HG03575 (cell line): ENCODE results near the gene FAM25G.
"Not testable (repeated sequence)": the region's sequence is repeated elsewhere in the genome, so short reads cannot be mapped to it uniquely, and the experiment has no call there.

Source experiments
- ATAC-seq: cut with Tn5 transposase; IDR thresholded peaks from one replicate; pipeline ENCODE4 v1.9.1; 2021; ENCODE audit not compliant: unreplicated experiment, insufficient number of reproducible peaks, low FRiP score; ENCODE audit errors: extremely low read depth

FAM25G gene

DNA sequence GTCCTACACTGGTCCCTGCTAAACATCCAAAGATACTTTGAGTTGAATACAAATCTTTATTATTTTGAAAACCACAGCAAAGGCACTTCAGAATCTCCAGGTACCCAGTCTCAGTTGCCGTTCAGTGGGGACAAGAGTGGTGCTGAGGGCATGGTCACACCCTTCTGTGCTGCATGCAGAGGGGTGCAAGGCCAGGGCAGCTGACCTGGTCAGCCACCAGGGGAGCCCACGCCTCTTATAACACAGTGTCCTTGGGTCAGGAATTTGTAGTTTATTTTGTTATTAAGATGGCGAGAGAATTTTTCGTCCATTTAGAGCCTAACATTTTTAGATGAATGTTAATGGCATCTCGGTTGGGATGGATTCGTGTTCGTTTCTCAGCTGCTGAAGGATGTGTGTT lies 23.5 kb downstream of the FAM25G start:
- not testable (repeated sequence) for ATAC-seq

DNA sequence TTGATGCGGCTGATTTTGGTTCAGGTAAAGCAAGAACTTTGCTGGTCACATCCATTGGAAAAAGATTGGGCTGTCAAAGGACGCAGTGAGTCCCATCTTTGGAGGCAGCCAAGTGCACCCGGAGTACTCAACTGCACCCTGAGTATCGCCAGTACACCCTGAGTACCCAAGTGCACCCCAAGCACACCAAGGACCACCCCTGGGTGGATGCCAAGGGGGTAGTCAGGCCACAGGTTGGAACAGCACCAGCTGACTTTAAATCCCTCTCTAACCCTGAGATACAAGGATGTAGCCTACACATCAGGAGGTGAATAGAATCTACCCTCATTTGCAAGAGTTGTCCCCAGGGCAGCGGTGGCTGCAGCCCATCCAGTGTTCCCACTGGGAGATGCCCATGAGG lies 24.0 kb downstream of the FAM25G start:
- not testable (repeated sequence) for ATAC-seq

DNA sequence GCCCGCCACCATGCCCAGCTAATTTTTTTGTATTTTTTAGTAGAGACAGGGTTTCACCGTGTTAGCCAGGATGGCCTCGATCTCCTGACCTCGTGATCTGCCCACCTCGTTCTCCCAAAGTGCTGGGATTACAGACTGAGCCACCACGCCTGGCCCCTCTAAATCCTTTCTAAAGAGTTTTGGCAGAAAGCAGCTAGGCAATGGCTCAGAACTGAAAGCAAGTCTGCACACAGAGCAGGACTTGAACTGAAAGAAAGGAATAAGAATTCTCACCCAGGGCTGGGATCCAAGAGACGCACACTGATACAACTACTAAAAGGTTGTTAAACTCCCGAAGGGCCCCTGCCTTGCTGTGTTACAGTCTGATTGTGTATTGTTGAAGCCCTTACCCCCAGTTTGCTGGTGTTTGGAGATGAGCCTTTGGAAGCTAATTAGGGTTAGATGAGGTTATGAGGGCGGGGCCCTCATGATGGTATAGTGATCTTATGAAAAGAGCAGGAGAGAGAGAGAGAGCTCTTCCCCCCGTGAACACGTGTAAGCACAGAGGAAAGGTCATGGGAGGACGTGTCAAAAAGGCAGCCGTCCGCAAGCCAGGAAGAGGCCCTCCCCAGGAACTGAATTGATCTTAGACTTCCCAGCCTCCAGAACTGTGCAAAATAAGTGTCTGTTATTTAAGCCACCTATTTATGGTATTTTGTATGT lies 26.1 kb downstream of the FAM25G start:
- not testable (repeated sequence) for ATAC-seq

DNA sequence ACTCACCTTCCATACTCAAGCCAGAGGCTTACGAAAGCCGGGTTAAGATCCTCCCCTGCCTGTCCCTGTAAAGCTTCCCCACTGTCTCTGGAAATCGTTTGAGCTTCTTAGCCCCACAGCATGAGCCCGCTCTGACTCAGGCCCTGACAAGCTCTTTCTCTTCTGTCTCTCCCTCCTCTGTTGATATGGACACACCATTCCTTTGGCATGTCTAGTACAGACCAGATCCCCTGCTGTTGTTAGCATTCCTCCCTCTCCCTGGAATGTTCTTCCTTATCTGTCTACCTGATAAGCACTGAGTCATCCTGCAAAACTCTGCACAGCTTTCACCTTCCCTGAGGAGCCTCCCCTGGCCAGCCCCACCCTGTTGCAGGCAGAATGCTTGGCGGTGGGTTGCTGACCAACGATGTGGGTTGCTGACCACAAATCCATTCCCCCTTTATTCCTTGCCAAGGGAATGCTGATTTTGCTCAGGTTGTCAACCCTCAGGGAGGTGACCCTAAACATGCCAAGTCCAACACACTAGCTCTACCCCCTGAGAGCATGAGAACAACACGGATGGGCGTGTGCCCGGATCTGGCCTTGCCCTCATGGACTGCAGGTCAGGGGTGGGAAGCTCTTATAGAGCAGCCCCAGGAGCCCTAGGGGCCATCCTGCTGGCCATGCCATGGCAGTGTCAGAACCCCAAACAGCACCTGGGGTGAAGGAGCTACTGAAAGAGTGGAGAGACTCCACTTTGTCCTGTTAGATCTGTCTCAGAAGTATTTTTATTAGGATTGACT lies 28.7 kb downstream of the FAM25G start:
- ATAC-seq: not testable (repeated sequence)

DNA sequence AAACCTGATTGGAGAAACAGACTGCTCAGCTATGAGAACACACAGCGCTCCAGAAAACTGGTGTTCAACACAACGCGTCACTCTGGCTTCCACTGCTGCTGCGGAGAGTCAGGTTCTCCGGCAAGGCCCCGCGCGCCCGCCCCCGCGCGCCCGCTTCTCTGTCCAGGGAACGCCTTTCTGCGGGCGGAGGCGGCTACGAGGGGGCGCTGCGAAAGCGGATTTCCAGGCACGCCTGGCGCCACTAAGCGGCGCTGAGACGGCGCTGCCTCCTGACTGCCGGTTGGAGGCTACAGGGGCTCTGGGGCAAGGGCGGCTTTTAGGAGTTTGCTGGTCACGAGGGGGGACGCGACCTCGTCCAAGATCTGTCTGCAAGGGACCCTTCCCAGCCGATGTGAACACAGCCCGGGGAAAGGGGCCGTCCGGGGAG lies 30.2 kb downstream of the FAM25G start:
- ATAC-seq: not testable (repeated sequence)

DNA sequence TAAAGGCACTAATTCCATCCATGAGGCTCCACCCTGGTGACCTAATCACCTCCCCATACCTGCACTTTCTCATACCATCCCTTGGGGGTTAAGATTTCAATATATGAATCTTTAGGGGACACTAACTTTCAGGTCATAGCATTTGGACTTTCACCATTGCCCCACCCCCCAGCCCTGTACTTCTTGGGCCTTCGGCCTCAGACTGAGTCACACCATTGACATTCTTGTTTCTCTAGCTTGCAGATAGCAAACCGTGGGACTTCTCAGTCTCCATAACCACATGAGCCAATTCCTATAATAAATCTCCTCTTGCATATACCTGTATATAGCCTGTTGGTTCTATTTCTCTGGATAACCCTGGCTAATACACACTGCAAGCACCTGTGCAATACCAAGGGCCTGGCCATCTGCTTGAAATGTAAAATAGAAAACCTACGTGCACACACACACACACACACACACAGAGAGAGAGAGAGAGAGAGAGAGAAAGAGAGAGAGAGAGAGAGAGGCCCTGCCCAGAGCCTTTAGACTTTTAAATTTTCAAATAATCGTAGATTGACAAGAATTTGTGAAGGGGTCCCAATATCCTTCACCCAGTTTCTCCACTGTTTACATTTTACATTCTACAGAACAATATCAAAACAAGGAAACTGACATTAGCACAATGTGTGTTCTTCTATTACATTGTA lies 32.9 kb downstream of the FAM25G start:
- ATAC-seq: no peak

DNA sequence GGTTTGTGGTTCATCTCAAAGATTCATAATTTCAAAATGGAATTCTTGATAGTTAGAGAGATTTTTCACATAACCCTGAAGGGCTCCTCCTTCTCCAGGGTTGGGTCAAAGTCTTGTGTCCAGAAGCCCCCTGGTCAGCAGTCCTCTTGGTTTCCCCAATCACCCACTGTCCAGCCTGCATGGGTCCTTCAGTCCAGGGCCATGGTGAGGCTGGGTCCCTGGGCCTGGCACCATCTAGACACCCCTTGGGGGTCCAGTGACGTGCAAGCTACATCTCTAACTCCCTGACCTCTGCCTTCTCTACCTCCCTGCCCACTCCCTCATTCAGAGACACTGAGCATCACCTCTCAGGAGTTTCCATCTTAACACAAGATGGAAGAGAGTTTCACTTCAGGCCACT lies 33.7 kb downstream of the FAM25G start:
- no peak for ATAC-seq

DNA sequence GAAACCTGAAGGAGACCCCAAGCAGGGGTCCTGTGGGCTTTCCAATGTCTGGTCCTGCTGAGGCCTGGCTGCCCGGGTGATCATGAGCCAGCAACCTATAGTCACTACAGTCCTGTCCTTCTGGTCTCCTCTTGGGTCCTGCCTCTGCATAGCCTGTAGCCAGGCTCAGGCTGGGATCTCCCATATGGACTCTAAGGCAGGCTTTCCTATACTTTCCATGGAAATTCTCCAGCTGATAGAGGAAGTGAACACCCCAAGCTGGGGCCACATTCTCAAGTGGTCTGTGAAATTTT lies 34.0 kb downstream of the FAM25G start:
- no peak for ATAC-seq

DNA sequence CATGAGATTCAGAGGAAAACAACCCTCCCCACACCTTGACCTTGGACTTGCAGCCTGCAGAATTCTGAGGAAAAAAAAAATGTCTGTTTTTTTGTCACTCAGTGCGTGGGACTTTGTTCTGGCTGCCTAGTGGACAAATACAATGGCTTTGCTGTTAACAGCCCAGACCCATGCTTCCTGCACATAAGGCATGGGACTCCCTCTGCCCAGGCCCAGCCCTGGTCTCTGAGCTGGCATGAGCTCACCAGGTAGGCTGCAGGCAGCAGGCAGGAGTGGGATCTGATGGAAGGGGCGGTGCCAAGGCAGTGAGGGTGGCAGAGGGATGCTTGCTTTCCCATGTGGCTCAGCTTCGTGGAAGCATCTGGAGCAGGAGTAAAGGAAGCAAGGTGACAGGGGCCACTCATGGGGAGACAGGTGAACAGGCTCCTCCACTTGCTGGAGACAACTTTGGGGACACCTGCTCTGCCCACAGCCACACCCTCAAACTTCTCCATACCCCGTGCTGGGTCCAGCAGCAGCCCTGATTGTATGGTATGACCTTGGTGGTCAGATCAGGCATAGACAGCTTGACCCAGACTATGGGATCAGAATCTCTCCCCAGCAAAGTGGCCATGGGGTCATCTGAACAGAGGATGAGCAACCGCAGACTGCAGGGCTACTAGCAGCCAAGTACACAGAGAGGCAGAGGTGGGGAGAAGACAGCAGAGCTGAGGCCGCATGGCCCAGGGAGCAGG lies 34.5 kb downstream of the FAM25G start:
- ATAC-seq: no peak

DNA sequence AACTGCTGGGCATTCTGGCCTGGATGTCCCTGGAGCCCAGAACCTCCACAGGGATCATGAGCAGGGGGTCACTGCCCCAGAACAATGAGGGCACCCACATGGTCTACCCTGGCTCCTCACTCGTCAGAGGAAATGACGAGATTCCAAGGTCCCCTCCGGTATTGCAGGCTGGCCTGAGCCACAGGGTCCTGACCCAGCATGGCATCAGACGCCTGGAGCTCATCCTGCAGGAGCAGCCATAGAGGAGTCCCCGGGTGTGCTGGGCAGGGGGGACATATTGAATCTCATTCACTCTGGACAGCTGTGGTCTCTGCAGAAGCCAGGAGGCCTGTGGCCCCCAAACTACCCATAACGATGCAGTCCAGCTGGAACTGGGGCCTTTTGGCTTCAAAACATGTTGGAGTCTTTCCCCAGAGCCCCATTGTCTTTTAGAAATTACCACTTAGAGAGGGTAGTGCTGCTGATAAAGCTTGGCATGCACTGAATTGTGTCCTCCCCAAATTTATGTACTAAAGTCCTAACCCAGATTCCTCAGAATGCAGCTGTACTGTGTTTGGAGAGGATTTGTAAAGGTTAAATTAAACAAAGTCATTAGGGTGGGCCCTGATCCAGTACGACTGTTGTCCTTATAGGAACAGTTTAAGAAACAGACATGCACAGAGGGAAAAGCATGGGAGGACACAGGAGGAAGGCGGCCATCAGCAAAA lies 35.3 kb downstream of the FAM25G start:
- no peak for ATAC-seq

DNA sequence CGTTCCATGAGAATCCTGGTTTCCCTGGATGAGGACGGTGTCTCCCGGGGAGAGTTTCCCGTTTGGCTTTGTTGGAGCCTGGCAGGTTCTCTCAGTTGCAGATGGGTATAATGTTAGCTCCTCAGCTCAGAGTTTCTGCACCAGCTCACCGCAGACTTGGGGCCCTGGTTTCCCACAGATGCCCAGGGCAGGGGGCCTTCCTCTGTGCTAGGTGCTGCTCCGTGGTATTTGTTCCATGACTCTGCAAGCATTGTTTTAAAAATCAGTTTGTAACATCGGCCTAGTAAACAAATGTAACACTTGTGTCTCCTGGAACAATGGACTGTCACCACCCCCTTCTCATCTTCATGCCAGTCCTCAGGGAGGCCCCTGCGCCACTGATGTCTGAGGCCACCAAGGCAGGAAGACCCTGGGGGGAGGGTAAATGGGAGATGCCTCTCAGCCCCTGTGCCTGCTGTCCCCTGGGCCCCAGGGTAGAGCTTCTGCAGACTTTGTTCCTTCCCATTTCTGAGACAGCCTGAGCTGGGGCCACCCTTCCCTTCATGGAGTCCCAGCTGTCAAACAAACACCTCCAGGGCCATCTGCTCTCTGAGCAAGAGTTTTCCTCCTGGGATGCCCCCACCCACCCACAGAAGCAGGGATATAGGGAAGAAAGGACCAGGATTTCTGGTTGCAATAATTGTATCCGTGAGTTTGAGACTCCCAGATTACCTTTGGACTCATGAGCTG lies 36.0 kb downstream of the FAM25G start:
- not testable (repeated sequence) for ATAC-seq

DNA sequence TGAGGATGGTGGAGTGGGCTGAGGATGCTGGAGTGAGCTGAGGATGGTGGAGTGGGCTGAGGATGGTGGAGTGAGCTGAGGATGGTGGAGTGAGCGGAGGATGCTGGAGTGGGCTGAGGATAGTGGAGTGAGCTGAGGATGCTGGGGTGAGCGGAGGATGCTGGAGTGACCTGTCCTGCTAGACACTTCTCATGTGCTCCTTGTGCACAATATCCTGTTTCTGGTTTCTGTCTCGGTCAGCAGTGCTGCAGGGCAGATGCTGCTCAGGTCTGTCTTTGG lies 36.8 kb downstream of the FAM25G start:
- no peak for ATAC-seq

DNA sequence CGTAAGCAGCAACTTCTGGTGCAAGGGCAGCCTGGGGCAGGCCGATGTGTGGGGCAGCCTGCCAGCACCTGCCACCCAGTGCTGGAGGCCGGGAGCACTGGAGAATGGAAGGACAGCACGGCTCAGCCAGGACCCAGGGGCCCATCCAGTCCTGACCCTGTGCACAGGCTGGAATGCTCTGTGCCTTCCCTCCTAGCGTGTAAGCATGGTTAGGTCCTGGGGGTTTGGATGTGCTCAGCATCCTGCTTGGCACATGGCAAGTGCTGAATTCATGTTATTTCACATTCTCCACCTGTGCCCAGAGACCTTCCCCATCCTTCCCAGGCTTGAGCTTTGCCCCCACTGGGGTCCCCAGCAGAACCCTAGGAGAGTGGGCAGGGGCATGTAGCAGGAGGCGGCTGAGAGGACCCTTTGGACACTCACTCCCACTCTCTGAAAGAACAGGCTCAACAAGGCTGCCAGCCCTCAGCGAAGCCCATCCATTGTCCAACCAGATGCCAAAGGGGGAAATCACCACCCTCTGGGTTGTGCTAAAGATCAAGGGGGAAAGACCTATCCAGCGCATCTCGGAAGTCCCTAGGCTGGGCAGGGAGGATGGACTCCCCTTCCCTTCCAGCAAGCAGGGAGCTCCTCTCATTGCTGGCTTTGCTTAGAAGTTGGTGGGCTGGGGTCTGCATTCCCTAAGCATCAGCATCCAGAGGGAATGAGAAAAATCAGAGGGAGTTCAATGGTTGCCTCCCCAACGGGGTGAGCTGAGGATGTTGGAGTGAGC lies 37.3 kb downstream of the FAM25G start:
- no peak for ATAC-seq

DNA sequence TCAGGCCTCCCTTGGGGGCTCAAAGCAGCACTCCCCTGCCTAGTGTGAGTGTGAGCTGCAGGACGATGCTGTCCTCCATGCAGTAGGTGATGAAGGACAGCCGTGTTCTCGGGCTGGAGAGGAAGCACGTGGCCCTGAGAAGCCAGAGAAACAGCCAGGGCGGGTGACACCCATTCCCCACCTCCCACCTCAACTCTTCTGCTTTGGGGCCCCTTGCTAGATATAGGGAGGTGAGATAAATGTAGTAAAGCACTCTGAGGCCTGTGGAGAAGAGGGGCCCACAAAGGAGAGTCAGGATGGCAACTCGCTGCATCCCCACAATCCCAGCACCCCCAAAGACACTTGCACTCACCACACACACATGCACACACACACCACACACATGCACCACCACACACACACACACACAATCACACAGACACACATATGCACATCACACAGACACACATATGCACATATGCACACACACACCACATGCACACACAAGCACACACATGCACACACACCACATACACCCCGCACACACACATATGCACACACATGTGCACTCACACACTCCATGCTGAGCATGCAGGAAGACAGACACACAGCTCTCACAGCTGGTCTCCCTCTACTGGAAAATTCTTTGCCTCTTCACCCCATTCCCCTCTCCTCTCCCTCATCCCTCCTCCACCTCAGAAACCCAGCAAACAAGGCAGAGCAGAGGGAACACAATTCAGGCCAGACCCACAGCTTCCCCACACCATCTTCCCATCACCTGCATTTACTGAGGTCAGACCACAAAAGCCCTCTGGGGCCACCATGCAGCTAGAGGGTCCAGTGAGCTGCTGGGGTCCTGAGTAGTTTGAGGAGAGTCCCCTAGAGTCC lies 38.1 kb downstream of the FAM25G start:
- ATAC-seq: no peak

DNA sequence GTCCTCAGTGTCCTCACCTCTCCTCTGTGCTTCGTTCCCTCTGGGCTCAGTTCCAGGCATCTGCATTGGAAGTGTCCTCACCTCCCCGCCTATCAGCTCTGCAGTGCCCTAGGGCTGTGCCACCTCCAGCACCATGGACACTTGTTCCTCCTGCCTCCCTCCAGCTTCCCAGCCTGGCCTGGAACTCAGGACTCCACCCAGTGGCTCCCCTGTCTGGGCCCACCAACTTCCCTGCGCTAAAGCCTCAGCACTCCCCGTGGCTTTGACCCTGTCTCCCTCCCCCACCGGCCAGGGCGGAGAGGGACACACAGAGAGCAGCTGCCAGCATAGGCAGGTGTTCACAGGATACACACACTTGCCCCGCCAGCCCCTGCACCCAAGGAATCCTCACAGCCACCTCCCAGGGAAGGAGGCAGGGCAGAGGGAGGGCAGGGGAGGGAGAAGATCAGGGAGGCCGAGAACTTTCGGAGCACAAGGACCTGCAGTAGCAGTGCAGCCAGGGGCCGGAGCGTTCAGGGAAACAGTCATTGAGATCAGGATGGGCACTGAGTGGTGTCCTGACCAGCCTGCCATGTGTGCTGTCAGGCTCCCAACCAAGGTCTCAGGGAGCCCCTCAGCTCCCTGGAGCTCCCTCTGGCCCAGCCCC lies 38.9 kb downstream of the FAM25G start:
- ATAC-seq: no peak

DNA sequence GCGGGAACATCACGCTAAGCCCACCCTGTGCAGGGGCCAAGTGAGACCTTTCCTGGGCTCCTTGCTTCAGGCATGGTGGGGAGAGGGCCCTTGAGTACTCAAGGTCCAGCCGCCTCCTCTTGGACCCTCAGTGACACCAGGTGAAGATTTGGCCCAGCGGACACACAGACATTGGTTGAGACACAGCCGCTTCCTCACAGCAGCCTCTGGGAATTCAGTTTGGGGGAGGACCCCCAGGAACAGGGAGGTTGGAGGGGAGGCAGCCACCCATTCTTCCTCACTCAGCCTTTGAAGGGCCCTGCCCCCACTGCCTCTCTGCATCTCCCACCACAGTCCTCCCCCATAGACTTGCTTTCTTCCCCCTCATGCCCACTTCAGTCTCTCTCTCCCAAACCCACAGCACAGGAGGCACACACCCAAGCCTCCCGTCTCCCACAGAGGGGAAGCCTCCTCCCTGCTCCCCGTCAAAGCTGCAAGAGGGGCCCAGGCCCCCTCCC lies 39.5 kb downstream of the FAM25G start:
- ATAC-seq: no peak
